ENCODE data around the gene ATRIP. TPM values are rescaled to one million over a fixed set of nuclear protein-coding genes. Genes with fewer than 3 reads are reported as not detected.

The ATRIP gene
- total and polyA plus RNA-seq, 10 of the 15 experiments (the other 5 are each of a cell fraction or from before 2014, with no cell fraction given): 1.4 to 16.0 (median 10.1) TPM

- FAIRE-seq (no peak), DNase-seq (ENCODE audit: low read depth, low spot score) (no peak), ATAC-seq (no peak)
- CTCF ChIA-PET: interaction anchor here (1.9 to 2.9 kb wide), 2 partner anchors 48 to 58 kb away, joined by 4 to 8 read pairs; no protein-coding TSS in a partner anchor
- H3K4me1 ChIP-seq (ENCODE audit: control insufficient read depth, insufficient read depth, low read length): no peaks in the 10 kb centered on the region
- no peak overlapping the region for H3K4me3 ChIP-seq
- H3K9ac ChIP-seq (ENCODE audit: control insufficient read depth, insufficient read depth, low read length): no peak overlapping the region
- WGBS (ENCODE audit: insufficient coverage, insufficient replicate concordance, low lambda C conversion rate, missing lambda C conversion rate): 94% methylated on average over 3 of the region's 3 CpGs
- in situ Hi-C loops (cut with MboI) (no loop called here), intact Hi-C loops (cut with micrococcal nuclease; ENCODE audit: unreplicated experiment) (no loop called here)
- no peaks in the 10 kb centered on the region for H4K20me1 ChIP-seq (ENCODE audit: control insufficient read depth, insufficient read depth)
- no peak overlapping the region for H3K27ac ChIP-seq (ENCODE audit: control insufficient read depth, insufficient read depth)
- no peaks in the 10 kb centered on the region for H3K27me3 ChIP-seq (replicated peaks in 1 of 2; ENCODE audit: control insufficient read depth in 2 of 2, insufficient read depth in 2 of 2, low read length in 1 of 2)
- RAD21 ChIA-PET (ENCODE audit: unreplicated experiment): no interaction called here
- no peaks in the 10 kb centered on the region for H3K9me3 ChIP-seq (replicated peaks; ENCODE audit: control insufficient read depth, insufficient read depth, low read length)
- no peak overlapping the region for H2AFZ ChIP-seq (ENCODE audit: control insufficient read depth, low read depth, low read length)
- no peak for TF ChIP-seq CBFB (IDR thresholded peaks at IDR 0.05; ENCODE audit: low read depth)
- TF ChIP-seq SMAD5 (IDR thresholded peaks at IDR 0.05; ENCODE audit: low read depth): no peak
- TF ChIP-seq CUX1 (IDR thresholded peaks at IDR 0.05; ENCODE audit: insufficient replicate concordance, low read depth, low read length): no peak
- no peak for TF ChIP-seq MTA2 (IDR thresholded peaks at IDR 0.05; ENCODE audit: low read depth)
- TF ChIP-seq CHD4 (IDR thresholded peaks at IDR 0.05): no peak
- TF ChIP-seq HCFC1 (IDR thresholded peaks at IDR 0.05; ENCODE audit: low read length): no peak
- TF ChIP-seq MTA3 (IDR thresholded peaks at IDR 0.05; ENCODE audit: borderline replicate concordance, low read length): no peak
- TF ChIP-seq IRF3 (IDR thresholded peaks at IDR 0.05): no peak
- TF ChIP-seq SIN3A (IDR thresholded peaks at IDR 0.05; ENCODE audit: low read depth, low read length): no peak
- H3K4me2 ChIP-seq (ENCODE audit: control insufficient read depth, insufficient read depth): no peak overlapping the region
- SMC1A ChIA-PET (ENCODE audit: uncharacterized antibody, unreplicated experiment): no interaction called here
- no peaks in the 10 kb centered on the region for H3K79me2 ChIP-seq (ENCODE audit: control insufficient read depth, insufficient read depth, low read length)
- no TSS peak for BruUV-seq (replicated peaks)
- POLR2A ChIA-PET: no interaction called here
- H3K36me3 ChIP-seq (ENCODE audit: control insufficient read depth in 2 of 2, insufficient read depth in 2 of 2, low read length in 1 of 2): peaks cover 13 to 23% of the 10 kb centered on the region in 2 experiments
These were observed 12.8 kb downstream of the ATRIP start for GRCh38 chr3:48459331-48459730.

Measured in GM12878 (cell line).